Erythroblast (primary cell): ENCODE data around the gene TAF8.

Experiments used
- GATA1 ChIP-seq: IDR thresholded peaks from 2 replicates; pipeline ENCODE4 v1.6.1; 2011; ENCODE audit warnings: low read depth, mild to moderate bottlenecking, control low read depth, low read length, moderate library complexity
- POLR2A ChIP-seq: IDR thresholded peaks from 2 replicates; pipeline ENCODE4 v1.6.1; 2011; ENCODE audit warnings: mild to moderate bottlenecking, low read length

DNA sequence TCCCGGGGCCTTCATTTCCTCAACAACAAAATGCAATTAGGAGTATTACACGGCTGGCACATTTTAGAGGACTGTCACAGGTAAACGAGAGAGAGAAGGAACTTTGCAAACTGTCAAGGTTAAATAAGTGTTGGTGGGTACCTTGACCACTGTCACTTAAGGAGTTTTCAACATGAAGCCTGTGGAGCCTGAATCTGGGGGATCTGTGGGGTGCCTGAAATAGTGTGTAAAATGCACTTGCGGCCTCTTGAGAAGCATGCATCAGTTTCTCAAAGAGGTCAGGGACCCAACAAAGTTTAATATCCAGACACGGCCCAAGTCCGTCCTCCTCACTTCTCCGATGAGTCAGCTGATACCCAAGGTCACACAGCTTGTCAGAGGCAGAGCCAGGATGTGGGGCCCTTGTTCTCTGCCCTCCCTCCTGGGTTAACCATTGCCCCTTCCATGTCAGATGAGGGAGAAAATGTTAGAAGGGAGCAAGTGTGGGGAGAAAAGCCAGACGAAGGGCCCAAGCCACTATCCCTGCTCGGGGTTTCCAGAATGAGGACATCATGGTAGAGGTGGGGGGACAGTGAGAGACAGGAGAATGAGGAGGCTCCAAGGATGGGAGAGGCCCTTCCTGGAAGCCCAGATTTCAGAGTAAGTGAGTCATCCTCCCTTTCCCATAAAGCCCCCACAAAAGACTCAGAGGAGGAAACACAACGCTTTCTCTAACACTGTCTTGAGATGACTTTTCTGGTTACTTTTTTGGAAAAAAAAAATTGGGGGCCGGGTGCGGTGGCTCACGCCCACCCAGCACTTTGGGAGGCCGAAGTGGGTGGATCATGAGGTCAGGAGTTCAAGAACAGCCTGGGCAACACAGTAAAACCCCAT, 49.9 kb downstream of the TAF8 start:
- TF ChIP-seq POLR2A (no peak), GATA1 (no peak)
